ENCODE data around the gene ZNF771. TPM values are rescaled to one million over a fixed set of nuclear protein-coding genes. Genes with fewer than 3 reads are reported as not detected.

Gene ZNF771
- polyA plus RNA-seq, 1 donor (not counting 4 experiments of a cell fraction or from before 2014, with no cell fraction given), result 4.0 TPM

Small RNA genes lying within 50 kb of the gene (small RNA-seq; reads per million reads assigned to genes)
- gene RF00019 (ENCODE audit: insufficient read length in 3 of 3, low read depth in 3 of 3, low replicate concordance in 1 of 3), result 0 reads per million in 3 experiments
- 0.07 to 1.3 (median 0.33) reads per million in 3 experiments for gene RF00406 (ENCODE audit: insufficient read length in 3 of 3, low read depth in 3 of 3, low replicate concordance in 1 of 3)

Other genes with a start within 250 kb of the ZNF771 start
- 2.8 to 5.5 TPM (median 3.0 TPM) in 3 replicates for gene CORO1A, start 224.0 kb upstream of the ZNF771 start, polyA plus RNA-seq
- gene BOLA2B, start 213.9 kb upstream of the ZNF771 start, polyA plus RNA-seq, result 41.0 to 170 TPM (median 70.4 TPM) in 3 replicates
- 2.3 to 9.0 TPM (median 5.4 TPM) in 3 replicates for gene SLX1A, start 213.7 kb upstream of the ZNF771 start, polyA plus RNA-seq
- 4.7 to 10.1 TPM (median 8.0 TPM) in 3 replicates for gene SULT1A3, start 208.4 kb upstream of the ZNF771 start, polyA plus RNA-seq
- gene NPIPB13, start 159.1 kb upstream of the ZNF771 start, polyA plus RNA-seq, result 1.0 to 2.0 TPM (median 1.6 TPM) in 3 replicates
- gene CD2BP2, start 52.3 kb upstream of the ZNF771 start, polyA plus RNA-seq, result 41.2 to 49.5 TPM (median 44.4 TPM) in 3 replicates
- 8.6 to 20.0 TPM (median 8.9 TPM) in 3 replicates for gene TBC1D10B, start 37.1 kb upstream of the ZNF771 start, polyA plus RNA-seq
- gene MYL11, start 32.8 kb upstream of the ZNF771 start, polyA plus RNA-seq, result 0.82 TPM in 1 of 3 replicates, not detected in the others
- gene SEPTIN1, start 25.0 kb upstream of the ZNF771 start, polyA plus RNA-seq, result 0.04 TPM in 1 of 3 replicates, not detected in the others
- 3.7 to 4.3 TPM (median 3.7 TPM) in 3 replicates for gene ZNF48, start 12.2 kb upstream of the ZNF771 start, polyA plus RNA-seq
- 68.5 to 95.8 TPM (median 88.5 TPM) in 3 replicates for gene DCTPP1, start 22.4 kb downstream of the ZNF771 start, polyA plus RNA-seq
- gene SEPHS2, start 38.3 kb downstream of the ZNF771 start, polyA plus RNA-seq, result 33.2 to 38.1 TPM (median 36.5 TPM) in 3 replicates
- not detected in 3 replicates for gene ITGAL, start 65.1 kb downstream of the ZNF771 start, polyA plus RNA-seq
- gene ZNF768, start 119.0 kb downstream of the ZNF771 start, polyA plus RNA-seq, result 10.9 to 16.6 TPM (median 13.7 TPM) in 3 replicates
- gene ZNF747, start 127.3 kb downstream of the ZNF771 start, polyA plus RNA-seq, result 2.2 to 4.3 TPM (median 2.7 TPM) in 3 replicates
- gene ZNF764, start 150.8 kb downstream of the ZNF771 start, polyA plus RNA-seq, result 1.6 to 2.3 TPM (median 1.6 TPM) in 3 replicates
- gene ZNF688, start 164.1 kb downstream of the ZNF771 start, polyA plus RNA-seq, result 3.8 to 4.9 TPM (median 4.3 TPM) in 3 replicates
- 3.4 to 4.6 TPM (median 4.1 TPM) in 3 replicates for gene ZNF785, start 178.1 kb downstream of the ZNF771 start, polyA plus RNA-seq
- 2.1 to 5.7 TPM (median 3.3 TPM) in 3 replicates for gene ZNF689, start 202.8 kb downstream of the ZNF771 start, polyA plus RNA-seq
- gene PRR14, start 243.4 kb downstream of the ZNF771 start, polyA plus RNA-seq, result 4.3 to 7.4 TPM (median 4.8 TPM) in 3 replicates